ENCODE measurements around the gene CLEC16A.
"Not testable (repeated sequence)": the region's sequence is repeated elsewhere in the genome, so short reads cannot be mapped to it uniquely, and the experiment has no call there.

Gene CLEC16A

DNA sequence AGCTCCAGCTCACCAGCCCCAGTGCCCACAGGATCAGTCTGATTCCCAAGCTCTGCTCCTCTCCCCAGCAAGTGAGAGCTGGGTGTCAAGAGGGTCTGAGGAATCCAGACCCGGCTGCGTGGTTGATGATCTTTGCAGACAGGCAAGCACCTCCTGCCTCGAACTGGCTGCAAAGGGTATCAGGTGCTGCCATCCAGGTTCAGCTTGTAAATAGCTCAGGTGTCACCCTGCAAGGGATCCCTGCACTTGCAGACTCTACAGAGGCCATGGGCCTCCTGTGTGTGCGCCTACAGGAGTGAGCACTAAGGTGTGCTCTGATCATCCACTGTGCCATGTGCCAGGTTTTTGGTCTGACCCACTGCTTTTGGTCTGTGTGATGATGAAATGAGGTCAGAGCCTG, 18.3 kb upstream of the CLEC16A start:
- TF ChIP-seq, protein P1, sequence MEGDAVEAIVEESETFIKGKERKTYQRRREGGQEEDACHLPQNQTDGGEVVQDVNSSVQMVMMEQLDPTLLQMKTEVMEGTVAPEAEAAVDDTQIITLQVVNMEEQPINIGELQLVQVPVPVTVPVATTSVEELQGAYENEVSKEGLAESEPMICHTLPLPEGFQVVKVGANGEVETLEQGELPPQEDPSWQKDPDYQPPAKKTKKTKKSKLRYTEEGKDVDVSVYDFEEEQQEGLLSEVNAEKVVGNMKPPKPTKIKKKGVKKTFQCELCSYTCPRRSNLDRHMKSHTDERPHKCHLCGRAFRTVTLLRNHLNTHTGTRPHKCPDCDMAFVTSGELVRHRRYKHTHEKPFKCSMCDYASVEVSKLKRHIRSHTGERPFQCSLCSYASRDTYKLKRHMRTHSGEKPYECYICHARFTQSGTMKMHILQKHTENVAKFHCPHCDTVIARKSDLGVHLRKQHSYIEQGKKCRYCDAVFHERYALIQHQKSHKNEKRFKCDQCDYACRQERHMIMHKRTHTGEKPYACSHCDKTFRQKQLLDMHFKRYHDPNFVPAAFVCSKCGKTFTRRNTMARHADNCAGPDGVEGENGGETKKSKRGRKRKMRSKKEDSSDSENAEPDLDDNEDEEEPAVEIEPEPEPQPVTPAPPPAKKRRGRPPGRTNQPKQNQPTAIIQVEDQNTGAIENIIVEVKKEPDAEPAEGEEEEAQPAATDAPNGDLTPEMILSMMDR (IDR thresholded peaks at IDR 0.05; ENCODE audit: low read depth, low read length): no peak
- in situ Hi-C loops (cut with HindIII; ENCODE audit: low sequenced_read_pairs): no loop called here
- H3K4me3 ChIP-seq (ENCODE audit: low read depth, low read length): no peak overlapping the region
- DNase-seq (ENCODE audit: low read depth, low spot score): no peak

DNA sequence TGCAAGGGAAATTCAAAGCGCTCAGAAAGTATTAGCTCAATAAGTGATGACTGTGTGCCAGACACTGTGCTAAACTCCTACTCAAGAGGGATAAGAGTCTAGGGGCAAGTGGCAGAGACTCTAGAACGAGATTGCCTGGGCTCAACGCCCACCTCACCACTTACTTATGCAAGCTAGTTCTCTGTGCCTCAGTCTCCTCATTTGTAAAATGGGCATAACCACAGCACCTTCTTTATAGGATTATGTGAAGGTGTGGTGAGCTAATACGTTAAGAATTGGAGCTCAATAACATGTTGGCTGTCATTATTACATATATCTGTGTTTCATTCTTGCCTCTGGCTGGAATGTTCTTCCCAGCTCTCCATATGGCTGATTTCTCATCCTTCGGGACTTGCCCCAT, 17.5 kb upstream of the CLEC16A start:
- in situ Hi-C loops (cut with HindIII; ENCODE audit: low sequenced_read_pairs): no loop called here
- TF ChIP-seq, protein P1 (IDR thresholded peaks at IDR 0.05; ENCODE audit: low read depth, low read length): no peak
- no peak for DNase-seq (ENCODE audit: low read depth, low spot score)
- no peak overlapping the region for H3K4me3 ChIP-seq (ENCODE audit: low read depth, low read length)

DNA sequence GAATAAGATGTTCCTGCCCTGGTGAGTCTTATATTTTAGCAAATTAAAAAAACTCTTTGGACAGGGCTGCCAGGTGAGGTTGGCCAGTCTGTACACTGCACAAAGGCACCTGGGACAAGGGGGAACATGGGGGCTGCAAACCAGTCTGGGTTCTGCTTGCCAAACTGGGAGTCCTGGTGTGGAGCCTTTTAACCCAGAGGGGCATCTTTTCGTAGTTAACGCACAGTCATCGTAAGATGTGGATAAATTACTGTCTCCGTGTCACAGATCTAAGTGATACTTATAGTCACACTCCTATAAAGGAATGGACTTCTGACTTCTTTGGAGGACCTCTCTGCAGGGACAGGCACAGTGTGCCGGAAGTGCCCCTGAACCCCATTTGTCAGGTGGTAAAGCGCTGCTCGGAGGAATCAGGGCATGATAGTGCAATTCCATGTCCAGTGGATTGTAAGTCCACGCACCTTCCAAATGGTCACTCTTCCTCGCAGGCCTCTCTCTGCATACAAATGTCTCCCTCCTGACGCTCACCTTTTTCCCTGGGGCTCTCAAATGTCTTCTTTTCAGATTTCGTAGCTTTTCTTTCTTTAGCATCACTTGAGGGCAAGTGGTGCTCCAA, 16.8 kb upstream of the CLEC16A start:
- no peak overlapping the region for H3K4me3 ChIP-seq (ENCODE audit: low read depth, low read length)
- no peak for DNase-seq (ENCODE audit: low read depth, low spot score)
- in situ Hi-C loops (cut with HindIII; ENCODE audit: low sequenced_read_pairs): no loop called here
- TF ChIP-seq, protein P1 (IDR thresholded peaks at IDR 0.05; ENCODE audit: low read depth, low read length): no peak

DNA sequence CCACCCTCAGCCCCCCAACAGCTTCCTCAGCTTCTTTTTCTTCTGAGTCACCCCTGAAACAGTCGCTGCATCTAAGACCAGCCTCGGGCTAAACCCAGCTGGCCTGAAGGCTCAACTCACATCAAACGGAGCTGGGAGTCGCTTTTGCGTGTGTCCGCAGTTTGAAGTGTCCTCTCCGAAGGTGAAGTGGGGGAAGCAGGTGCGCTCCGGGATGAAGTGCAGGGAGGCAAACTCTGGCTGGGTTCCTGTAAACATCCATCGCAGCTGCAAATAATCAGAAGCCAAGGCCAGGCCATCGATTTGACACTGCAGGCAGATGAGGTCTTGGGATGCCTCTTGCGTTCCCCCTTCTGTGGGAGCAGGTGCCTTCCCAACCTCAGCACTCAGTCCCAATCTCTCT, 15.3 kb upstream of the CLEC16A start:
- DNase-seq (ENCODE audit: low read depth, low spot score); H3K4me3 ChIP-seq (ENCODE audit: low read depth, low read length); in situ Hi-C loops (cut with HindIII; ENCODE audit: low sequenced_read_pairs): not testable (repeated sequence)

DNA sequence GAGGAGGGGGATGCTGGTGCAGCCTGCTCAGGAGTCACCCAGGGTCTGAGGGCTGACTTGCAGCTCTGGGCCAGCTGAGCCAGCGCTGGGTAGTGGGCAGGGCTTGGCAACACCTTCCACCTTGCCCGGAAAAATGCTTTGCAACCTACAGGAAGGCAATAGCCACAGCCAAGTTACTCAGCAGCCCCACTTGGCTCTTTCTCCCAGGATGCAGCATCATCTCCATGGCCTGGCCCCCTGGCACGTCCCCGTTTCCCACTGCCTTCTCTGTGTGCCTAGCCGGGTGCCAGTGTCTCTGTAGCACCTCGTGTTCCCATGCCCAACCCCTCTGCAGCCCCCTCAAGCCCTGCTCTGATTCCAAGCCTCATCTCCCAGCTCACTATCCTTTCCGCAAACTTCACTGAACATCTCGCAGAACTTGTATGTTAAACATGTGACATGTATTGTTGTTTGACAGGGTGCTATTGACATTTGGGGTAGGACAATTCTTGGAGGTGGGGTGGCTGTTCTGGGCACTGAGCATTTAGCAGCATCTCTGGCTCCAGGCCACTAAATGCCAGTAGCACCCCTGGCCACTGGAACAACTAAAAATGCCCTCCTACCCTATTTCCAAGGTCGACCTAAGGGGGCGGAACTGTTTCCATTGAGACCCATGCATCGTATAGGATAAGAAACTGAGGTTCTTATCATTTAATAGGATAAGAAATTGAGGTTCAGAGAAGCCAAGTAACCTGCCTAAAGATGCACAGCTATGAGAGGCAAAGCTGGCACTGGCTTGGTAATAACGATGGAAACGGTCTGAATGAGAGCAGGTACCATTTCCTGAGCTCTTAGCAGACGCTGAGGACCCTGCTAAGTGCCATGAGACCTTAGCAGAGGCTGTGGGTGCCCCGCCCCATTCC, 14.3 kb upstream of the CLEC16A start:
- DNase-seq (ENCODE audit: low read depth, low spot score): peak; percentile 46
- in situ Hi-C loops (cut with HindIII; ENCODE audit: low sequenced_read_pairs): no loop called here
- no peak overlapping the region for H3K4me3 ChIP-seq (ENCODE audit: low read depth, low read length)
- TF ChIP-seq, protein P1 (IDR thresholded peaks at IDR 0.05; ENCODE audit: low read depth, low read length): no peak

DNA sequence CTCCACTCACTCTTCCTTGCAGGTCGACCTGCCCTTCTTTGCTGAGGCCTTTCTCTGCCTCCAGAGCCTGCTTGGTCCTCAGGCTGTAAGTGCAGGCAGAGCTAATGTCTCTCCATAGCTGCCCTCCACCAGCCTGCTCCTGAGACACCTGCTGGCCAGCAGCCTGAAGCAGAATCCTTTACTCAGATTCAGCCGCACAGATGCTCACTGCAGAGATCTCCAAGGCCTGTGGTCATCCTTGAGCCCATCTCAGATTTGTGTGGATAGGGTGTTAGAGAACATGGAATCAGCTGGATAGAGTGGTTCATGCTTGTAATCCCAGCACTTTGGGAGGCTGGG, 13.6 kb upstream of the CLEC16A start:
- H3K4me3 ChIP-seq (ENCODE audit: low read depth, low read length): no peak overlapping the region
- in situ Hi-C loops (cut with HindIII; ENCODE audit: low sequenced_read_pairs): no loop called here
- DNase-seq (ENCODE audit: low read depth, low spot score): no peak
- TF ChIP-seq, protein P1 (IDR thresholded peaks at IDR 0.05; ENCODE audit: low read depth, low read length): peak; percentile 13

DNA sequence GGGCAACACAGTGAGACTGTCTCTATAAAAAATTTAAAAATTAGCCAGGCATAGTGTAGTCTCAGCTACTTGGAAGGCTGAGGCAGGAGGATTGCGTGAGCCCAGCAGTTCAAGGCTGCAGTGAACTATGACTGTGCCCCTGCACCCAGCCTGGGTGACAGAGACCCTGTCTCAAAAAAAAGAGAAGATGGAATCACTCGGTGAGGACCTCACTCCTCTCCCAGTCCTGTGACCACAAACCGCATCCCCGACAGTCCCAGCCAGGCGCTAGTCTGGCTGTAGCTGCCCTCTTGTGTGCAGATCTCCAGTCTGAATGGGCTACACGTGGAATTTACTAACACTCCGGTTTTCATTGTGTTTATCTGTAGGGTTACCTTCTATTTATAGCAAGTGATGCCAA, 13.2 kb upstream of the CLEC16A start:
- in situ Hi-C loops (cut with HindIII; ENCODE audit: low sequenced_read_pairs): no loop called here
- no peak overlapping the region for H3K4me3 ChIP-seq (ENCODE audit: low read depth, low read length)
- DNase-seq (ENCODE audit: low read depth, low spot score): no peak
- TF ChIP-seq, protein P1 (IDR thresholded peaks at IDR 0.05; ENCODE audit: low read depth, low read length): no peak
